Fibroblast of the aortic adventitia (primary cell): ENCODE measurements around the gene RNF150. TPM values are rescaled to one million over a fixed set of nuclear protein-coding genes. Genes with fewer than 3 reads are reported as not detected.
"Not testable (repeated sequence)": the region's sequence is repeated elsewhere in the genome, so short reads cannot be mapped to it uniquely, and the experiment has no call there.

Experiments
- DNase-seq: peaks from one replicate; pipeline ENCODE4 v3.0.0-alpha.2; 2010; ENCODE audit warnings: low read depth
- H3K4me3 ChIP-seq: 2 replicates; pipeline ENCODE4 v1.5.1; 2011; ENCODE audit warnings: low read depth, mild to moderate bottlenecking, control low read depth, low read length, moderate library complexity
- CTCF ChIP-seq: IDR thresholded peaks from 2 replicates; pipeline ENCODE4 v1.5.1; 2011; ENCODE audit warnings: mild to moderate bottlenecking, low read length, control low read depth, inconsistent platforms; ENCODE audit not compliant: insufficient read depth
- total RNA-seq: library from RNA; depleted of rRNA; stranded (reverse); fragments of >200 nt; gene quantifications from 2 replicates; pipeline ENCODE4 v1.2.3, GENCODE V29; 2012; ENCODE audit warnings: low replicate concordance

RNF150 gene
- total RNA-seq, 1 donor = 0.99 TPM

GRCh38 chr4:140839406-140839805, 293.9 kb downstream of the RNF150 start:
- no peak for DNase-seq
- TF ChIP-seq CTCF = no peak
- no peak overlapping the region for H3K4me3 ChIP-seq

DNA sequence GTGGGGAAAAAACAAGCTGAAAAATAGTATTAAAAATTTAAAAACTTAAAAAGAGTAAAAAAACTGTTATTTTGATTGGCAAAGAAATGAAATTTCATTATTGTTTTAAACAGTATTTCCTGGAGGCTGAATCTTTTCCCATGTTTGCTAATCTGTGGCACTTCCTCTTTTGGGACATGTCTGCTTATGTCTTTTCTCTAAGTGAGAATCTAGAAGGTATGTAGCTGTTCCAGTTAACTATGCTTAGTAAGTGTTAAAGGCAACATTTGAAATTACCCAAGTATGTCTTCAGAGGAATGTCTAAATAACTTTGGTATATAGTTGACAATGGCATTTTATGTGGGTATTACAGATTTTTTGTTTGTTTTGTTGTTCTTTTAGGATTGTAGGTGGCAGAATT, 295.5 kb downstream of the RNF150 start:
- TF ChIP-seq CTCF = no peak
- no peak overlapping the region for H3K4me3 ChIP-seq
- no peak for DNase-seq

GRCh38 chr4:140834839-140835495, 298.3 kb downstream of the RNF150 start:
- TF ChIP-seq CTCF = no peak
- H3K4me3 ChIP-seq = no peak overlapping the region
- no peak for DNase-seq

DNA sequence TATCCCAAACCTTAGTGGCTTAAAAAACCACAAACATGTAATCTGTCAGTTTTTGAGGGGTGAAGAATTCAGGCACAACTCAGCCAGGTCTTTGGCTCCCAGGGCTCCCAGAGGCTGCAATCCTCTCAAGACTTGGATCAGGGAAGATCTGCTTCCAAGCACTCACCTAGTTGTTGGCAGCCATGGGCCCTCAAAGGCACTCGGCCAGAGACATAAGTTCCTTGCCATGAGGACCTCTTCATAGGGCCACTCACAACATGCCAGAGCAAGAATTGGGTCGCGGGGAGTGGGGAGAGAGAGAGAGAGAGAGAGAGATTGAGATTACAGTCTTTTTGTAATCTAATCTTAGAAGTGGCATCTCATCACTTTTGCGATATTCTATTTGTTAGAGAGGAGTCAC, 300.0 kb downstream of the RNF150 start:
- H3K4me3 ChIP-seq = no peak overlapping the region
- TF ChIP-seq CTCF = no peak
- no peak for DNase-seq

DNA sequence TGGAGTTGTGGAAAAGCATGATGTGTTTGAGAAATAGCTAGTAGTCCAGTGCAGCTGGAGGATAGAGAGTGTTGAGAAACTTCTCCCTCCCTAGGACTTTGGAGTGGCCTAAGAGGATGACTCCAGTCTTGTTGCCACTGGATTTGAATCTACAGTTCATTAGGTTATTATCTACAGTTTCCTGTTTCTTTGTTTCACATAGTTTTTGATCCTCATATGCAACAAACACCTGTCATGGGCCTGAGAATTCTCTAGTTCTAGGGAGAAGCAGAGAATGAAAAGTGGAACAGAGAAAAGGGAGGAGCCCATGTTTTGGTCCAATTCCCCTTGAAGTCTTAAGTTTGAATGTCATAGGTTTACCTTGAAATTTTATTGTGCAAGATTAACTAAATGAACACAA, 303.4 kb downstream of the RNF150 start:
- DNase-seq = no peak
- H3K4me3 ChIP-seq = no peak overlapping the region
- no peak for TF ChIP-seq CTCF

DNA sequence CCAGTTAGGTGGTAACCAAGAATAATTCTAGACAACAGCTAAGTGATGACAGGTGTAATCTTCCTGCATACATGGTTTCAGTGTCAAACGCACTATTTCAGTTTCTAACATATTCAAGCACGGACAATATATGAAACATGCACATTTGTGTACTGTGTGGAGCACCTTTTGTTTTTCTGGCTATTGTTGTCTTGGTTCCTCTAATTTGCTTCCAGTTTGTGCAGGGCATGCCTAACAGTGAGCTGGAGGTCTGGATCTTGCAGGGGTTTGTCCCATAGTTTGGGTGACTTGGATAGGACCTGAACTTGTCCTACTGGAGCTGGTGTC, 306.6 kb downstream of the RNF150 start:
- TF ChIP-seq CTCF = no peak
- no peak for DNase-seq
- H3K4me3 ChIP-seq = no peak overlapping the region

- not testable (repeated sequence) for DNase-seq, H3K4me3 ChIP-seq
Measured at GRCh38 chr4:140820520-140820919, 312.7 kb downstream of the RNF150 start.
